ENCODE measurements around the gene DNAJB7.
"Not testable (repeated sequence)": the region's sequence is repeated elsewhere in the genome, so short reads cannot be mapped to it uniquely, and the experiment has no call there.

Gene DNAJB7

GRCh38 chr22:40844951-40845350 is 17.0 kb downstream of the DNAJB7 start:
- DNase-seq (ENCODE audit: low spot score), result no peak

DNA sequence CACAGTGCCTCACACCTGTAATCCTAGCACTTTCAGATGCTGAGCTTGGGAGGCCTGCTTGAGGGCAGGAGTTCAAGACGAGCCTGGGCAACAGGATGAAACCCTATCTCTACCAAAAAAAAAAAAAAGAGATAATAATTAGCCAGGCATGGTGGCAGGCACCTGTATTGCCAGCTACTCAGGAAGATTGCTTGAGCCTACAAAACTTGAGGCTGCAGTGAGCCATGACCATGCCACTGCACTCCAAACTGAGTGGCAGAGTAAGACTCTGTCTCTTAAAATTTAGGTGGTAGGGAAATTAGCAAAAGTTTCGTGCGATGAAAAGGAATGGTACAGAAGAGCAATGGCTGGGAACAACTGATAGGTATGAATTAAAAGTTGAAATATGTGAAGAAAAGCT is 23.4 kb downstream of the DNAJB7 start:
- DNase-seq (ENCODE audit: low spot score), result no peak

DNA sequence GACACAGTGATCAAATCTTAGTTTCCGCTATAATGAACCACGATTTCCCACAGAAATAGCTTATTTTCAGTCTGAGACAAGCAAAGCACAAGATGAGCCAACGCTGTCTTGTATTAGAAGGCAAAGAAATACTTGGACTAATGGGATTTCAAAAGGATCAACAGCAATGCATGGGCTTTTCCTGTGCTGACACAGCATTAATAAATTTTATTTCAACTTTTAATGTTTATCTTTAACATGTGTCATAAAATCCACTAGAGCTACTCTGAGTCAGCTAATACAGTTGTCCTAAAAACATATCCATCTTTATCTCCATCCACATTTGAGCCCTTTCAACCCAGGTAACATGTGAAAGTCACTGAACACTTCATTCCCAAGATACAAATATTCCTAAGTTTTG is 27.3 kb downstream of the DNAJB7 start:
- DNase-seq (ENCODE audit: low spot score), result no peak

- no peak for DNase-seq (ENCODE audit: low spot score)
Observed at GRCh38 chr22:40829131-40829530, 32.8 kb downstream of the DNAJB7 start.

GRCh38 chr22:40826984-40827741 is 34.8 kb downstream of the DNAJB7 start:
- no peak for DNase-seq (ENCODE audit: low spot score)

GRCh38 chr22:40826292-40826691 is 35.6 kb downstream of the DNAJB7 start:
- not testable (repeated sequence) for DNase-seq (ENCODE audit: low spot score)

GRCh38 chr22:40823426-40823825 is 38.5 kb downstream of the DNAJB7 start:
- no peak for DNase-seq (ENCODE audit: low spot score)

- DNase-seq (ENCODE audit: low spot score), result peak; percentile 47
Observed at GRCh38 chr22:40819599-40820140, 42.2 kb downstream of the DNAJB7 start.

GRCh38 chr22:40818747-40819598 is 42.9 kb downstream of the DNAJB7 start, which contains the start of gene SLC25A17:
Gene SLC25A17, minus strand, starts transcription at chr22:40819346. Its CDS starts 98 bp downstream, at chr22:40819248.
- DNase-seq (ENCODE audit: low spot score), result peak; percentile 99

GRCh38 chr22:40818192-40818746 is 43.6 kb downstream of the DNAJB7 start:
- no peak for DNase-seq (ENCODE audit: low spot score)

DNA sequence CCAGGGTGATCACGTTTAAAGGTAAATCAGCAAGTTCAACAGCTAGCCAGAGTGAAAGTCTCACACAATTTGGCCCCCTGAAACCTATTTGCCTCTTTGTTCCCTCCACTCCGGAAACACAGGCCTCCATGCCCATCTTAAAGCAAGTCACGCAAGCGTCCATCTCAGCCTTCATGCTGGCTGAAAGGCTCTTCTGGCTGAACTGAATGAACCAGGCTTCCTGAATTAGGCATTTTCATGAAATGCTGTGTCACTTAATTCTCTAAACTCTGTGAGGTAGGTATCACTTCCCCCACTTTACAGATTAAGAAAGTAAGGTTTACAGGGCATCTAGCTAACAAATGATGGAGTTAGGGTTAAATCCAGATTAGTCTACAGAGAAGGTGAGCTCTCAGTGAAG is 44.2 kb downstream of the DNAJB7 start:
- no peak for DNase-seq (ENCODE audit: low spot score)

DNA sequence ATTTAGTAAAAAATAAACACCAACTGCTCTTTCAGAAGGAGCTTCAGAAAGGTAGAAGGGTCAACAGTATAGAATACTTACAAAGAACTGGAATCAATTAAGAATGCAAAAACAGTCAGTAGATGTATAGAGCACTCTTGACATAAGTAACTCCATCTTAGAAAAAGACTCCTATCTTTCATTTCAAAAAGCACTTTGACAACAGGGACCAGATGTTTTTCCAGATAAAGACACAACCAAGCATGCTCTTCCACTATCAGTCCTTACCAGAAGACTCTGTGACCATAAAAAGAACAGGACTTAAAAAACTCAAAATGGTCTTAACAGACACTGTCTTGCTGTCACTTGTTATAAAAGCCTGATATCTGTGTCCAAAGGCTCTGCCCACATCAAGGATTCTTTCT is 48.0 kb downstream of the DNAJB7 start:
- DNase-seq (ENCODE audit: low spot score), result no peak

Data from D341Med (cell line).